ENCODE results near the gene NDUFB10. TPM values are rescaled to one million over a fixed set of nuclear protein-coding genes. Genes with fewer than 3 reads are reported as not detected.
"Not testable (repeated sequence)": the region's sequence is repeated elsewhere in the genome, so short reads cannot be mapped to it uniquely, and the experiment has no call there.

Gene NDUFB10
- total RNA-seq, 1 donor from 2014 or later, result 123 TPM

GRCh38 chr16:1923299-1924034 is 35.9 kb upstream of the NDUFB10 start:
- intact Hi-C loops (cut with micrococcal nuclease), result no loop called here

- intact Hi-C loops (cut with micrococcal nuclease), result no loop called here
Measured at GRCh38 chr16:1924095-1924494, 35.2 kb upstream of the NDUFB10 start.

GRCh38 chr16:1926271-1926670 is 33.1 kb upstream of the NDUFB10 start:
- intact Hi-C loops (cut with micrococcal nuclease), result no loop called here

- intact Hi-C loops (cut with micrococcal nuclease), result loop anchor here (2.0 kb wide), 1 partner anchor 66 kb away; no protein-coding TSS in a partner anchor
Measured at GRCh38 chr16:1929105-1929504, 30.2 kb upstream of the NDUFB10 start.

- intact Hi-C loops (cut with micrococcal nuclease), result loop anchor here (2.0 kb wide), 1 partner anchor 67 kb away; no protein-coding TSS in a partner anchor
Measured at GRCh38 chr16:1929578-1930337, 29.6 kb upstream of the NDUFB10 start.

GRCh38 chr16:1930338-1930720 is 29.0 kb upstream of the NDUFB10 start:
- intact Hi-C loops (cut with micrococcal nuclease), result no loop called here

- intact Hi-C loops (cut with micrococcal nuclease), result no loop called here
Measured at GRCh38 chr16:1932050-1933028, 27.0 kb upstream of the NDUFB10 start.

- intact Hi-C loops (cut with micrococcal nuclease), result no loop called here
Measured at GRCh38 chr16:1933097-1933661, 26.2 kb upstream of the NDUFB10 start.

GRCh38 chr16:1936945-1937479 is 22.3 kb upstream of the NDUFB10 start:
- intact Hi-C loops (cut with micrococcal nuclease), result no loop called here

- intact Hi-C loops (cut with micrococcal nuclease), result no loop called here
Measured at GRCh38 chr16:1938316-1938715, 21.0 kb upstream of the NDUFB10 start.

GRCh38 chr16:1938910-1939309 is 20.4 kb upstream of the NDUFB10 start:
- intact Hi-C loops (cut with micrococcal nuclease), result no loop called here

- intact Hi-C loops (cut with micrococcal nuclease), result not testable (repeated sequence)
Measured at GRCh38 chr16:1939833-1940232, 19.5 kb upstream of the NDUFB10 start.

- intact Hi-C loops (cut with micrococcal nuclease), result no loop called here
Measured at GRCh38 chr16:1940273-1941161, 18.8 kb upstream of the NDUFB10 start.

GRCh38 chr16:1941162-1942046 is 17.9 kb upstream of the NDUFB10 start:
- intact Hi-C loops (cut with micrococcal nuclease), result loop anchor here (2.0 kb wide), 1 partner anchor 23 kb away; the partner anchor contains the start of gene RPS2

GRCh38 chr16:1942047-1942809 is 17.1 kb upstream of the NDUFB10 start:
- intact Hi-C loops (cut with micrococcal nuclease), result loop anchor here (2.0 kb wide), 1 partner anchor 23 kb away; the partner anchor contains the start of gene RPS2

GRCh38 chr16:1942810-1943726 is 16.3 kb upstream of the NDUFB10 start, which contains the start of gene MSRB1:
TSS of gene MSRB1 (minus strand) at chr16:1943199. CDS start at chr16:1943156, 43 bp downstream.
- intact Hi-C loops (cut with micrococcal nuclease), result loop anchor here (1.0 to 2.0 kb wide), 2 partner anchors 16 to 22 kb away; partner anchors contain the start of genes NDUFB10 and RPS2
